Stimulated activated CD8-positive, alpha-beta memory T cell treated with anti-CD3 and anti-CD28 coated beads, Interleukin-4, amount 100 ng/mL, for 4 hours (primary cell): ENCODE results near the gene ORC2.
A peak's percentile ranks its signal among the peaks of the same experiment; 100 is the strongest.

Source experiments
- DNase-seq, 2 donors: peaks; one replicate each; pipeline ENCODE4 v3.0.0-alpha.2; 2020; ENCODE audit warnings: low read depth in 2 of 2, low spot score in 1 of 2

ORC2 gene

GRCh38 chr2:200862532-200863000, 100.9 kb downstream of the ORC2 start:
- peak; percentile 21 to 24 for DNase-seq

GRCh38 chr2:200861617-200862155, 101.8 kb downstream of the ORC2 start:
- no peak for DNase-seq

GRCh38 chr2:200860092-200860795, 103.2 kb downstream of the ORC2 start:
- DNase-seq: no peak
